BLaER1 (cell line): ENCODE measurements around the gene LSM12.
"Not testable (repeated sequence)": the region's sequence is repeated elsewhere in the genome, so short reads cannot be mapped to it uniquely, and the experiment has no call there.

Source experiments
- H3K27ac ChIP-seq: shearing (Covaris generic); formaldehyde crosslinking; 2 replicates; pipeline ENCODE4 v1.8.1; 2022
- H3K27me3 ChIP-seq: shearing (Covaris generic); formaldehyde crosslinking; 2 replicates; pipeline ENCODE4 v1.8.1; 2022
- H3K36me3 ChIP-seq: shearing (Covaris generic); formaldehyde crosslinking; 2 replicates; pipeline ENCODE4 v1.8.1; 2022
- H3K4me1 ChIP-seq: shearing (Covaris generic); formaldehyde crosslinking; 2 replicates; pipeline ENCODE4 v1.8.1; 2022
- H3K4me2 ChIP-seq: shearing (Covaris generic); formaldehyde crosslinking; 2 replicates; pipeline ENCODE4 v1.8.1; 2022
- H3K4me3 ChIP-seq: shearing (Covaris generic); formaldehyde crosslinking; 2 replicates; pipeline ENCODE4 v1.8.1; 2022
- H3K9ac ChIP-seq: shearing (Covaris generic); formaldehyde crosslinking; 2 replicates; pipeline ENCODE4 v1.8.1; 2022
- H3K9me3 ChIP-seq: shearing (Covaris generic); formaldehyde crosslinking; 2 replicates; pipeline ENCODE4 v1.8.1; 2022
- H4K20me1 ChIP-seq: shearing (Covaris generic); formaldehyde crosslinking; 2 replicates; pipeline ENCODE4 v1.8.1; 2022
- Cebpa-rat ChIP-seq: shearing (Covaris generic); IDR thresholded peaks from 2 replicates; pipeline ENCODE4 v1.8.1; 2022

Gene LSM12

DNA sequence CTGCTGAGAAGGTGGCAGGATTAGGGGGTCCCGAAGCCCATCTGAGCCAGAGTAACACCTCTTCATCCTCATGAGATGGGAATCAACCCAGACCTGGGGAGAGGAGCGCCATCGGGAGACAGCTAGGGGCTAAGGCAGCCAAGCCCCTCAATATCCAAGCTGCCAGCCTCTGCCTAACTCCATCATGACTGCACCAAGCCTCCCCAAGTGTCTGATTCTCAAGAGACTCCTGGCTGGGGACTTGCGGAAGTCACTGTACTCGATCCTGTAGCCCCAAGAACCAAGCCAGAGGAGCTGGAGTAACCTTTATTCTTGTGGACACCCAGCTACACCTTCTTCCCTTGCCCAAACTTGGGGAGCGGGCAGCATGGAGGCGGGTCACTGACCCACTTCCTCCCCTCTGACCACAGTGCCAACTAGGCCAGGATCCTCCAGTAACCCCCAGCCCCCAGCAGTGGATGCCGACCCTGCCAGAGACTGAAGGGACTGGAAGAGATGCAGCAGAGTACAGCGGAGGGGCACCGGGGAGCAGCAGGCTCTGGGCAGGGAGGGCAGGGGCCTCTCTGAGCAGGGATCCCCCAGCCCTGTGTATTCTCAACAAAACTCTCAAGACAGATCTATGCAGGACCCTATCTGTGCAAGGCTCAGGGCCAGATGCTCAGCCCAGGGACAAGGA is 43.7 kb upstream of the LSM12 start:
- Histone ChIP-seq H4K20me1 (peaks cover 90% of the 10 kb centered on the region), H3K4me3 (peak overlapping the region; percentile 73), H3K36me3 (peaks cover 40% of the 10 kb centered on the region), H3K9me3 (no peaks in the 10 kb centered on the region), H3K27me3 (no peaks in the 10 kb centered on the region), H3K27ac (peak overlapping the region; percentile 88), H3K4me1 (peaks cover 97% of the 10 kb centered on the region), H3K4me2 (peak overlapping the region; percentile 99), H3K9ac (peak overlapping the region; percentile 85)
- no peak for TF ChIP-seq Cebpa-rat

DNA sequence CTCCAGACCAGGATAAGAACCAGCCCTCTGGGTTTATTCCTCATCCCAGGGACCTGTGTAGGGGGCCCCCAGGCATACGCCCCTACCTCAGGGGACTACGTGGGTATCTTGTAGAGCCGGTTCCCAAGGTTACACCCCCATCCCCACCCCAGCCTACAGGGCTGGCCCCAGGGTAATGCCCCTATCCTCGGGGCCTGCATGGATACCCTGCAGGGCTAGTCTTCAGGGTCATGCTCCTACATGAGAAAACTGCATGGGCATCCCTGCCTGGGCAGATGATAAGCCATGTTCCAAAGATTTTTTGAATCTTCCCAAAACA is 42.8 kb upstream of the LSM12 start:
- no peaks in the 10 kb centered on the region for H3K9me3 ChIP-seq
- H3K27ac ChIP-seq: peak overlapping the region; percentile 88
- no peaks in the 10 kb centered on the region for H3K27me3 ChIP-seq
- H4K20me1 ChIP-seq: peaks cover 90% of the 10 kb centered on the region
- H3K9ac ChIP-seq: peak overlapping the region; percentile 85
- peaks cover 40% of the 10 kb centered on the region for H3K36me3 ChIP-seq
- H3K4me3 ChIP-seq: peak overlapping the region; percentile 73
- H3K4me2 ChIP-seq: peak overlapping the region; percentile 99
- peaks cover 97% of the 10 kb centered on the region for H3K4me1 ChIP-seq
- no peak for TF ChIP-seq Cebpa-rat

DNA sequence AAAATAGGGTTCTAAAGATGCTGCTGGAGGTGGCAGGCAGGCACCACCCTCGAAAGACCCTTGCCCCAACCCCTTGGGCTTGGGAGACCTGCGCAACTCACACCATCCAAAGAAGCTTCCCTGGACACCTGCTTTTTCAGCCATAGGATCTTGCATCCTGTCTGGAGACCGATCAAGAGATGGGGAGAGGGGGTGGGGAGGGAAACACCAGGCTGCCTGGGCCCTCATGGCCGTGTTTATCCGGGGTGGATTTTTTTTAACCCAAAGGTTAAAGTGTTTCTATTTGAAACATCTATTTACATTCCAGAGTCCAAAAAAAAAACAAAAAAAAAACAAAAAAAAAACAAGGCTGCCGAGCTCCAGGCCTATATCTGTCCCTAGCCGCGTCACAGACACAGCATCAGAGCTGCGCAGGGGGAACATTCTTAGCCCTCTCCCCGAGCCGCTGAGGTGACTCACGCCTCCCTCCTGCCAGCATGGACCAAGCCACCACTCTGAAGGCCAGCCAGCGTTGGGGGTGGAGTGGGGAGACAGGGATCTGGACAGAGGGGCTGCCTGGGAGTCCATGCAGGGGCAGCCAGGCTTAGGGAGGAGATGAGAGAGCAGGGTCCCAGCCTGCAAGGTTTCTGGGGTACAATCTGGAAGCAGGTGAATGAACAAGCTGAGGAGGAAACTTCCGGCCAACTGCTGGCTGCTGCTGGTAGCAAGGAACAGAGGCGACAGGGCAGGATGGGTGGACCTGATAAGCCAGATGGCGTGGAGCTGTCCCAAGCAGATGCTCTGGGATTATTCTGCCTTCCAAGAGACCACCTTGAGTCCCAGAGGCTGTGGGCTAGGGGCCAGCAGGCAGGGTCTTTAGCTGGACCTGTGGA is 42.2 kb upstream of the LSM12 start:
- H4K20me1 ChIP-seq: peaks cover 90% of the 10 kb centered on the region
- H3K9ac ChIP-seq: peak overlapping the region; percentile 85
- no peak for TF ChIP-seq Cebpa-rat
- H3K4me1 ChIP-seq: peaks cover 97% of the 10 kb centered on the region
- peaks cover 37% of the 10 kb centered on the region for H3K36me3 ChIP-seq
- no peaks in the 10 kb centered on the region for H3K9me3 ChIP-seq
- peak overlapping the region; percentile 73 for H3K4me3 ChIP-seq
- peak overlapping the region; percentile 99 for H3K4me2 ChIP-seq
- H3K27me3 ChIP-seq: no peaks in the 10 kb centered on the region
- H3K27ac ChIP-seq: peak overlapping the region; percentile 88

DNA sequence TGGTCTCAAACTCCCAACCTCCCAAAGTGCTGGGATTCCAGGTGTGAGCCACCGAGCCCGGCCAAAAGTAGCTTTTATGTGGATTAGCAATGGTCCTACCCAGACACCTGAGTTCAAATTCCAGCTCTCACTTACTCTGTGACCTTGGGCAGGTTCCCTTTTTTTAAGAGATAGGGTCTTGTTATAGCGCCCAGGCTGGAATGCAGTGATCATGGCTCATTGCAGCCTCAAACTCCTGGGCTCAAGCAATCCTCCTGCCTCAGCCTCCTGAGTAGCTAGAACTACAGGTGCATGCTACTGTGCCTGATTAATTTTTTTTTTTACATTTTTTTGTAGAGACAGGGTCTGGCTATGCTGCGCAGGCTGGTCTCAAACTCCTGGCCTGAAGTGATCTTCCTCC is 40.3 kb upstream of the LSM12 start:
- Histone ChIP-seq H3K9ac (peak overlapping the region; percentile 33; the same call in 1 of the 2 replicates), H3K4me3 (no peak overlapping the region), H4K20me1 (peaks cover 92% of the 10 kb centered on the region), H3K4me1 (peaks cover 95% of the 10 kb centered on the region), H3K36me3 (peaks cover 51% of the 10 kb centered on the region), H3K27me3 (no peaks in the 10 kb centered on the region), H3K9me3 (no peaks in the 10 kb centered on the region), H3K4me2 (peak overlapping the region; percentile 99), H3K27ac (peak overlapping the region; percentile 88)
- TF ChIP-seq Cebpa-rat: no peak

DNA sequence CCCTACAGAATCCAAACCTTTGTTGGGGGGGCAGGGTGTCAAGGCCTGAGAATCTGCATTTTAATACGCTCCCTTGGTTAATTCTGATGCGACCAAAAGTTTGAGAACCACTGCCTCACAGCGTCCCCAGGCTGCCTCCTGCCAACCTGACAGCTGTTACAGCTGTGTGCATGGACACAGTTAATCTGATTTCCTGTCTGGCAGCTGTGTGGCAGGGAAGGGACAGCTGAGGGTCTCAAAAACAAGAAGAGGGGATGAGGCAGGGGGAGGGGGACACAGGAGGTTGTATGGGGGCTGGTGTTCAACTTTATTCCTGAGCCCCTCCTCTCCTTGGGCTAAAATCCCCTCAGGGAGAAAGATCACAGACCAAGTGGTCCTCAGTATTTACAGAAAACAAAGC is 39.5 kb upstream of the LSM12 start:
- peak overlapping the region; percentile 67 for H3K9ac ChIP-seq
- peaks cover 94% of the 10 kb centered on the region for H3K4me1 ChIP-seq
- H3K27ac ChIP-seq: peak overlapping the region; percentile 88

DNA sequence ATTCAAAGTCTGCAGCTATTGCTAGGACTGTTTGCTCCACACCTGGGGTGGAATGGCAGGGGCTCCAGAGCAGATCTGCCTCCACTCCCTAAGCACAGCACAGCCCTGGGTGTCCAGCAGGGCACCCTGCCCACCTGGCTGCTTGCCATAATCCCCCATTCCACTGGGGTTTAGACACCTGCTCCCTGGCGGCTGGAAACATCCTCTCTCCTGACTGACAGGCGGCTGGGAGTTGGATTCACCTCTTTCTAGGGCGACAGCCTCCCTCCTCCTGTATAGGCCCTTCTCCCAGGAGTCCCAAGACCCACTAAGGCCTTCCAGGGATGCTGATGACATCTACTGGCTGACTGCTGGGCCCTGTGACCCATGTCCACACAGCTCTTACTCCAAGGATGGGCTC is 39.0 kb upstream of the LSM12 start:
- Histone ChIP-seq H3K9ac (peak overlapping the region; percentile 67), H4K20me1 (peaks cover 93% of the 10 kb centered on the region), H3K4me3 (no peak overlapping the region), H3K9me3 (no peaks in the 10 kb centered on the region), H3K27ac (peak overlapping the region; percentile 88), H3K4me2 (peak overlapping the region; percentile 99), H3K4me1 (peaks cover 90% of the 10 kb centered on the region), H3K27me3 (no peaks in the 10 kb centered on the region), H3K36me3 (peaks cover 57% of the 10 kb centered on the region)
- TF ChIP-seq Cebpa-rat: no peak

More for the DNA sequence above, 39.5 kb upstream of the LSM12 start:
- no peak for TF ChIP-seq Cebpa-rat
- peak overlapping the region; percentile 99 for H3K4me2 ChIP-seq
- no peaks in the 10 kb centered on the region for H3K27me3 ChIP-seq
- no peaks in the 10 kb centered on the region for H3K9me3 ChIP-seq
- H4K20me1 ChIP-seq: peaks cover 97% of the 10 kb centered on the region
- peaks cover 57% of the 10 kb centered on the region for H3K36me3 ChIP-seq
- H3K4me3 ChIP-seq: no peak overlapping the region

DNA sequence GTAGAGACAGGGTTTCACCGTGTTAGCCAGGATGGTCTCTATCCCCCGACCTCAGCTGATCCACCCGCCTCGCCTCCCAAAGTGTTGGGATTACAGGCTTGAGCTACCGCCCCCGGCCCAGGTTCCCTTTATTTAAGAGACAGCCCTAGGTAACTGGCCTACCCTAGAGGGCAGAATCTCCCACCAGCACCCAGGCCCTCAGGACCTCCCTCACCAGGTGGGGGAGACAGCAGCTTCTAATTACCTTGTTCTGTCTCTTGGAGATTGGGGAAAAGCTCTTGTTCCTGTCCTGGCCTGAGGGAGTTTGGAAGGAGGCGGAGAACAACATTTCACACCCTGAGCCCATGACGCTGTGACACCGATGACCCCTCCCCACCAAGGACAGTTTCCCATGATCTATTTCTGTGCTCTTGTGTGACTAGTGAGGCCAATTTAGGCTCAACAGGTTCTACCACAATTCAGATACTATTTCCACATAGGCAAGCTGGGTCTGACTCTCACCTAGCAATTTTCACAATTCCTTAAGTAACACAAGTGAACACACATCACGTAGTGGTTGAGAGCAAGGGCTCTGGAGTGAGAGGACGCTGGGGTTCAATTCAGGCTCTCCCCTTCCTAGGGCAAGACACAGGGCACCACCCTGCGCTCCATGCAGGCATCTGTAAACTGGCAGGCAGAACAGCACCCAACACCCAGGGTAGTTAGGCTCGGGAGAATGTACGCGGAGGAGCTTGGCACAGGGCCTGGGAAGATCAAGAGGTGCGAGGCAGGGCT is 36.6 kb upstream of the LSM12 start:
- Histone ChIP-seq H3K27ac (peak overlapping the region; percentile 27; the same call in 1 of the 2 replicates), H4K20me1 (peaks cover 88% of the 10 kb centered on the region), H3K9me3 (no peaks in the 10 kb centered on the region), H3K4me1 (peaks cover 90% of the 10 kb centered on the region), H3K4me2 (peak overlapping the region; percentile 3; the same call in 1 of the 2 replicates), H3K9ac (0 out of 2 replicates have a peak overlapping the region, but pooled peaks have one; percentile 34), H3K36me3 (peaks cover 61% of the 10 kb centered on the region), H3K27me3 (no peaks in the 10 kb centered on the region), H3K4me3 (no peak overlapping the region)
- TF ChIP-seq Cebpa-rat: no peak

DNA sequence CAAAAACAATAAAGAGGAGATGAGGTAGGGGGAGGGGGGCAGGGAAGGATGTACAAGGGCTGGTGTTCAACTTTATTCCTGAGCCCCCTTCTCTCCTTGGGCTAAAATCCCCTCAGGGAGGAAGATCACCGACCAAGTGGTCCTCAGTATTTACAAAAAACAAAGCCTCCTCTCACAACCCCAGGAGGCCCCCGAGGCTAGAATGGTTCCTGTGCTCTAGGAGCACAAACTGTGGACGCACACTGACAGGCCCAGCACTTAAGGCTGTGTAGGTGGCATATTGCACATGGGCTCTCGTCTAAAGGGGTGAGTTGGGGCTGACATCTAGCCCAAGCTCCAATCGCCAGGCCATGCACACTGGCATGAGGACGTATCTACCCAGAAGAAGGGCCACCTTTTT is 35.4 kb upstream of the LSM12 start:
- not testable (repeated sequence) for H3K9me3 ChIP-seq, H3K27ac ChIP-seq, H3K27me3 ChIP-seq, H3K4me2 ChIP-seq, H3K4me3 ChIP-seq, H3K9ac ChIP-seq
- Histone ChIP-seq H3K4me1 (peaks cover 90% of the 10 kb centered on the region), H3K36me3 (peaks cover 51% of the 10 kb centered on the region), H4K20me1 (peaks cover 86% of the 10 kb centered on the region)

DNA sequence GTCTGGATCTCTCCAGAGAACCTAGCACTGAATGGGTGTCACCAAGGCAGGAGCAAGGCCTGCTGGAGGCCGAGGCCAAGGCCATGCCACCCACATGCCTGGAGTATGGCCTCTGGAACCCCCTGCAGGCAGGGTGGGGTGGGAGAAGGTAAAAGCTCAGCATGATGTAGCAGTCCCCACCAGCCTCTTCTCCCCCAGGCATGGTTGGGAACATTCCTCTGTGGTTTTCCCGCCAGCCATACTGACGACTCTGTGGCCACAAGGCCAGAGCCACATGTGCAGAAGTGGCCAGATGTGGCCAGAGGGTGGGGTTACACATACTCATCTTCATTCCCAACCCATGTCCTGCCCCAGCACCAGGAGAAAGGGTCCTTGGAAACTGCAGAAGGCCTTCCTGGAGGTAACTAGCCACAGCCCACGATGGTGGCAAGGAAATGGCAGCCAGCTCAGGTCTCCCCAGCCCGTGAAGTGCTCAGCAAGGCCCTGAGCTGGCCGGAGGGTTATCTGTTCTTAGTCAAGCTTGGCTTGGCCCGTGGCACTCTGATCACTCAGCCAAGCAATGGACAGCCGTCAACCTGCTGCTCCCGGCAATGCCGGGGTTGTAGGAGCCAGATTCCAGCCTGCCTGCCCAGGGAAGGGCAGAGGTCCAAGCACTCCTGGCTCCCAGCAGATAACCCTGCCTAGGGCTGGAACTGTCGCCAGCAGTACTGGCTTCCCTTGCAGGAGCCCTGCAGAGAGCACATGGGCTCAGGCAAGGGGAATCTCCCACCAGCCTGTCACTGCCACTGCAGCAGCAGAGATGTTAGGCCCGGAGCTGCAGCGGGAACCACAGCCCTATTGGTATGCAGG is 30.9 kb upstream of the LSM12 start:
- Histone ChIP-seq H4K20me1 (peaks cover 53% of the 10 kb centered on the region), H3K4me2 (peak overlapping the region; percentile 92), H3K9me3 (no peaks in the 10 kb centered on the region), H3K27me3 (no peaks in the 10 kb centered on the region), H3K27ac (peak overlapping the region; percentile 93), H3K9ac (peak overlapping the region; percentile 79), H3K36me3 (peaks cover 37% of the 10 kb centered on the region), H3K4me1 (peaks cover 87% of the 10 kb centered on the region), H3K4me3 (peak overlapping the region; percentile 31; the same call in 1 of the 2 replicates)
- TF ChIP-seq Cebpa-rat: no peak
